LNCaP clone FGC (cell line): Measurements from ENCODE around the gene LDLRAD3.

Source experiments
- DNase-seq: peaks from one replicate; pipeline ENCODE4 v3.0.0-alpha.2; 2011; ENCODE audit warnings: low read depth
- H3K4me3 ChIP-seq: 2 replicates; pipeline ENCODE4 v1.5.1; 2011; ENCODE audit warnings: mild to moderate bottlenecking, low read depth, low read length, control low read depth
- TF ChIP-seq, protein P1 (sequence below): IDR thresholded peaks from 2 replicates; pipeline ENCODE4 v1.5.1; 2012; ENCODE audit warnings: mild to moderate bottlenecking; ENCODE audit not compliant: control insufficient read depth, insufficient read depth; ENCODE audit errors: extremely low read depth

Gene LDLRAD3

DNA sequence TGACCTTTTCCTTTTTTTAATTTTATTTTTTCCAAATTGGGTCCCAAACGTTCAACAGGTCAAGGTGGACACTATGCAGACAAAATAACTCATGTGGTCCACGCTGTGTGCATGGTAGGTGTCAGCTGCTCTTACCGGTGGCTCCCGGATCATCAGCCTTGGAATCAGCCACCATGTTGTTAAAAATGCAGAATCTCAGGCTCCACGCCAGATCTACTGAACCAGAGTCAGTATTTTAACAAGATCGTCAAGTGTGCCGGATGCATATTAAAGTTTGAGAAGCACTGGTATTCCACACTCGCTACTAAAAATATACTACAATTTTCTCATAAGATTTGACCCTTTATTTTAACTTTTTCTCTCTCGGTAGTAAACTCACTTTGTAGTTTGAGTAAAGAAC lies 553 bp upstream of the LDLRAD3 start:
- TF ChIP-seq, protein P1, sequence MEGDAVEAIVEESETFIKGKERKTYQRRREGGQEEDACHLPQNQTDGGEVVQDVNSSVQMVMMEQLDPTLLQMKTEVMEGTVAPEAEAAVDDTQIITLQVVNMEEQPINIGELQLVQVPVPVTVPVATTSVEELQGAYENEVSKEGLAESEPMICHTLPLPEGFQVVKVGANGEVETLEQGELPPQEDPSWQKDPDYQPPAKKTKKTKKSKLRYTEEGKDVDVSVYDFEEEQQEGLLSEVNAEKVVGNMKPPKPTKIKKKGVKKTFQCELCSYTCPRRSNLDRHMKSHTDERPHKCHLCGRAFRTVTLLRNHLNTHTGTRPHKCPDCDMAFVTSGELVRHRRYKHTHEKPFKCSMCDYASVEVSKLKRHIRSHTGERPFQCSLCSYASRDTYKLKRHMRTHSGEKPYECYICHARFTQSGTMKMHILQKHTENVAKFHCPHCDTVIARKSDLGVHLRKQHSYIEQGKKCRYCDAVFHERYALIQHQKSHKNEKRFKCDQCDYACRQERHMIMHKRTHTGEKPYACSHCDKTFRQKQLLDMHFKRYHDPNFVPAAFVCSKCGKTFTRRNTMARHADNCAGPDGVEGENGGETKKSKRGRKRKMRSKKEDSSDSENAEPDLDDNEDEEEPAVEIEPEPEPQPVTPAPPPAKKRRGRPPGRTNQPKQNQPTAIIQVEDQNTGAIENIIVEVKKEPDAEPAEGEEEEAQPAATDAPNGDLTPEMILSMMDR = no peak
- DNase-seq = no peak
- H3K4me3 ChIP-seq = peak overlapping the region; percentile 52

DNA sequence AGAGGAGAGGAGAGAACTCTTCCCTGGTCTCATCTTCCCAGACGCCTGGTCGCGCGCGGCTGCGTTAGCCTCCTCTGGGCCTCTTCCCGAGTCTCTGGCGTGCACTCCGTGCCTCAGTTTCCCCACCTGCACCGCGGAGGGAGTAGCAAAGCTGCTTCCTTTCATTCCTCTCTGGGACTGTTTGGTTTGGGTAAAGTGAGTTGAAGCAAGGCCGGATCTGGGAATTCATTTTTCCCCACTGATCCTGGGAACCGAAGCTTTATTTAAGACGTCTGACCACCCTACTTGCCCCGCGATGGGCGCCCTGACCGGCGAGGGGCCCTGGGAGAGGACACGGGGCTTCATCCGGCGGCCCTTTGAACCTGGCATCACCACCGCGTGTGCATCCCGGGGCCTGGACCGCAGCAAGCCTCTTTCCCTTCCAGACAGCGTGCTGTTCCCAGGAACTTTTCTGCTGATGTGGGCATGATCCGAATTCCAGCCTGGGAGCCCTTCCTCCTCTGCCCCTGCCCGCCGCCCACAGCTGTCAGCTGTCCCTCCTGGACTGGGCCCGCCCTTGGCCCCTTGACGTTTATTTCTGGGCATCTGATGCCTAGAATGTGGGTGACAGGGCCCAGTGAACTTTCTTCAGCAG lies 758 bp downstream of the LDLRAD3 start:
- TF ChIP-seq, protein P1 = no peak
- DNase-seq = no peak
- peak overlapping the region; percentile 68 for H3K4me3 ChIP-seq

DNA sequence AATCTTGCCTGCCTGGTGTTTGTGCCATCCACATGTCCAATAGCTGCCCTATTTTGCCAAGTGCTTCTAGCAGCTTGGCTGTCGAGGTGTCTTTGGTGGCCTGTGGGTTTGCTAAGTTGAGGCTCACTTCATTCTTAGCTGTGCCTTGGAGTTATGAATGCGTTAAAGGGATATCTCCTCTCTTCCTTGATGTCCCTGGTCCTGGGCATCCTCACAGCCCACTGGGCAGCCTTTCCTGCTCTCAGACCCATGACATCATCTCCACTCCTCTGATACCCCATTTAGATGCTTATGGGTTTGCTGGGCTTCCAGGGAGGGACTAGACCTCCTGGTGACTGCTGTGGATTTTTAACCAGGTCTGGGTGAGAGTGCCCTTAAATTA lies 1.3 kb downstream of the LDLRAD3 start:
- DNase-seq = no peak
- TF ChIP-seq, protein P1 = no peak
- peak overlapping the region; percentile 68 for H3K4me3 ChIP-seq

DNA sequence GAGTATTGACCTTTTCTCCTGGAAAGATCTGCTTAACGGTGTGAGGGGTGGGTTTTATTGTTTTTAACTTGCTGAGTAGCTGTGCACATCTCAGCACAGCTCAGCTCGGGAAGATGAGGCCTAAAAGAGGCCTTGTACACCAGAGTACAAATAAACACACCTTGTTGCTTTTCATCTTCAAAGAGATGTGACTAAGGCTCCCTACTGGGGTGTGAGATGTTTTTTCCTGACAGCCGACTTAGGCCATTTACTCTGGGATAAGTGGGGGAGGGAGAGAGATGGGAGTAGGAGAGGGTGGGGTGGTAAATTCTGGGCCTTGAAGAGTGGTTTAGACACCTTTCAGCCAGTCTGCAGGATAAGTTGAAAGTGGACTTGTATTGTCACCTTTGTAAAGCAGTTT lies 2.9 kb downstream of the LDLRAD3 start:
- TF ChIP-seq, protein P1 = no peak
- H3K4me3 ChIP-seq = no peak overlapping the region
- no peak for DNase-seq

DNA sequence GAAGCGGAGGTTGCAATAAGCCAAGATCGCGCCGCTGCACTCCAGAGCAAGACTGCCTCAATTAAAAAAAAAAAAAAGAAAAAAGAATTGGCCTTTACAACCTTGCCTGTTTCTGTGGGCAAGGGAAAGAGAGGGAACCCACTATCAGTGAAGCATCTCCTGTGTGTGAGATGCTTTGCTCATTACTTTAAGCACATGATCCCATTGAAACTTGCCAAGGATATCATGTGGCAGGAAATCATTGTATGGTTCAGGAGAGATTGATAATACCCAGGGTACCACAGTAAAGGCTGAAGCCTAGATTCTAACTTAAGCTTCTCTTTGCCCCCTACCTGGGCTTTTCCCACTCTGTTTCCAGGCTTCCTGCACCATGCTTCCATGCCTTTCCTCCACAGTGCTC lies 3.6 kb downstream of the LDLRAD3 start:
- TF ChIP-seq, protein P1 = no peak
- no peak overlapping the region for H3K4me3 ChIP-seq

DNA sequence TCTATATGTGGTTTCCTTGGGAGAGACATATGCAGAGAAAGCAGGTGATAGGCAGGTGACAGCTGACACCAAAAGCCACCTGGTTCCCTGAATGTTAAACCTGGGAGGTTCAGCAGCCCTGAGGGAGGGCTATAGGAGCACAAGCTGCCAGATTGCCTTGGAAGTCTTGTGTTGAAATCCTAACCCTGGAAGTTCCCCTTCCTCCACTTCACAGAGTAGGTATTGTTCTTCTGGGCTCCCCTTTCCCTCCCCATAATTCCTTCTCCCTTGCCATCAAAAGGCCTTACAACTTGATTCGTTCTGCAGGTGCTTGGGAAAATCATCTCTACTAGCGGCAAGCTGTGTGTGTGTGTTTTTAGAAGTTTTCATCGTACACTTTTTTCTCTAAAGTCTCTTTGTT lies 5.4 kb downstream of the LDLRAD3 start:
- DNase-seq = no peak
- TF ChIP-seq, protein P1 = no peak
- H3K4me3 ChIP-seq = no peak overlapping the region

More for the DNA sequence above, 3.6 kb downstream of the LDLRAD3 start:
- no peak for DNase-seq

GRCh38 chr11:35950082-35950481 lies 6.2 kb downstream of the LDLRAD3 start:
- DNase-seq = peak; percentile 83
- TF ChIP-seq, protein P1 = no peak
- no peak overlapping the region for H3K4me3 ChIP-seq
